T-helper 22 cell (primary cell): ENCODE results near the gene DNASE1L3.
A peak's percentile ranks its signal among the peaks of the same experiment; 100 is the strongest.

Experiments used
- DNase-seq: peaks from one replicate; pipeline ENCODE4 v3.0.0-alpha.2; 2020; ENCODE audit warnings: low read depth

The DNASE1L3 gene

DNA sequence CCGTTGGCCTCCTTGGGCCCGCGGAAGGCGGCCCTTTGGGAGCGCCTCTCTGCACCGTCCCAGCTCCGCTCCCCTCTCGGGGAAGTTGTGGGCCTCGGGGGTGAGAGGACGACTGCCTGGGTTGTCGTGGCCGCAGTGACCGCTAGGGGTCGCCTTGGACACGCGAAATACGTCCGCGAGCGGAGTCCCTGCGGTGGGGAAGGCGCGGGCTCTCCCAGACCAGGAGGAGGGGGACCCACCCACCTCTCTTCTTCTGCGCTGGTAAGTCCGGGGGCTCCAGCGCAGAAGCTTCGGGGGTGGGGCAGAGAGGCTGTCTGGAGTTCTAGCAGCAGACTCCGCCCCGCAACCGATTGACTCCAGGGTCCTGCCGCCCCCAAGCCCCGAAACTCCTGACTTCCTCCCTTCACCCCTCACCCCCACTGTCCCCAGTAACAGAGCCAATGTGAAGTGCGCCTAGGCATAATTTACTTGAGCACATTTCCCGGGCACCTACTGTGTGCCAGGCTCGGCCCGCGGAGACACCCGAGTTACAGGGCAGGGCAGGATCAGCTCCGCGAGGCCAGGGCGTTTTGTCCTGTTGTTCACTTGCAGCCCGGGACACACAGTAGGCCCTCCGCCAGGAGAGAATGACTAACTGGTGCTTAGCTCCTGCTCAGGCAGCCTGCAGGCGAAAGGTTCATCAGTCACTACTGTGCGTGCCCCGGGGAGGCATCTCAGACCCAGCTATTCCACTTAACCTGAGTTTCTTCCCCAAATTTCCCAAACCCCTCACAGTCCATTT is 32.8 kb downstream of the DNASE1L3 start:
- peak; percentile 62 for DNase-seq

DNA sequence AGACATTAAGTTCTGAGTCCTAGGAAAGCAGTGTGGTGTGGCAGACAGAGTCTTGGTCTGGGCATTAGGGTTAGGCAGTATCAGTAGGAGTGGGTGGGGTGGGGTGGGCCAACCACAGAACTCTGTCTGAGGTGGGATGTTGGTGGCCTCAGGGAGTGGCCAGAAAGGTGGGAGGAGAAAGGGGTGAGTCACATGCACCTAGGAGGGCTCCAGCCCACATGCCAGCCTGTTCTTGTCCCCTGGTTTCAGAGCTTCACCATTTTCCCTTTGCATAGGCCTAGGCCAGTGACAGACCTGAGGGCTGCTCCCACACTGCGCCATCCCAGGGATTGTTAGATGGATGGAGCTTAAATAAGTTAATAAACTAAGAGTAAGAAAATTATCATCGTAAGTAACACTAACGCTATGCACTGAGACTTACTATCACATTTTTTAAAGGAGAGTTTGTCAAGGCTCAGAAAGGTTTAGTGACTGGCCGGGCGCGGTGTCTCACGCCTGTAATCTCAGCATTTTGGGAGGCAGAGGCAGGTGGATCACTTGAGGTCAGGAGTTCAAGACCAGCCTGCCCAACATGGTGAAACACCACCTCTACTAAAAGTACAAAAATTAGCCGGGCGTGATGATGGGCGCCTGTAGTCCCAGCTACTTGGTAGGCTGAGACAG is 33.8 kb downstream of the DNASE1L3 start:
- DNase-seq, result no peak

DNA sequence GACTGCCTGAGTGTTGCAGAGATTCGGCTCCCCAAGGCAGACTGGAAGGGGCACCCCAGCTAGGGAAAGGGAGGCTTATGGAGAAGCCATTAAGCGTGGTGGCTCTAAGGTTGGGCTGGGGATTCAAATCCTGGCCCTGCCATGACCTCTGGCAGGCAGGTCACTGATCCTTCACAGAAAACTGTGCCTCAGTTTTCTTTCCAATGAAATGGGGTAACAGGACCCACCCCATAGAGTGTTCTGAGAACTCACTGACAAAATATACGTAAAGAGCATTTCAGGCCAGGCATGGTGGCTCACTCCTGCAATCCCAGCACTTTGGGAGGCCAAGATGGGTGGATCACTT is 34.6 kb downstream of the DNASE1L3 start:
- DNase-seq, result no peak

- DNase-seq, result no peak
These were observed 35.2 kb downstream of the DNASE1L3 start for GRCh38 chr3:58175437-58176184.

DNA sequence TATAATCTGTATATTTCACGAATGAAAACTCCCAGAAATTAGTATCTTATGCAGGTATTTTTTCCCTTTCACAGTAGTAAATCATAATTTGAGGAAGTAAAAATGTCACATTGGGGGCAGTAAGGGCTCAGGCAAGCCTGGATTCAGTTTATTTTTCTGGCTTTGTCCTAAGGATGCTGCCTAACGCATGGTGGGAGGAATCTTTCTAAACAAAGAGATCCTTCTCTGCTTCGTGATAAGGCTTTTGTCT is 35.7 kb downstream of the DNASE1L3 start:
- no peak for DNase-seq

DNA sequence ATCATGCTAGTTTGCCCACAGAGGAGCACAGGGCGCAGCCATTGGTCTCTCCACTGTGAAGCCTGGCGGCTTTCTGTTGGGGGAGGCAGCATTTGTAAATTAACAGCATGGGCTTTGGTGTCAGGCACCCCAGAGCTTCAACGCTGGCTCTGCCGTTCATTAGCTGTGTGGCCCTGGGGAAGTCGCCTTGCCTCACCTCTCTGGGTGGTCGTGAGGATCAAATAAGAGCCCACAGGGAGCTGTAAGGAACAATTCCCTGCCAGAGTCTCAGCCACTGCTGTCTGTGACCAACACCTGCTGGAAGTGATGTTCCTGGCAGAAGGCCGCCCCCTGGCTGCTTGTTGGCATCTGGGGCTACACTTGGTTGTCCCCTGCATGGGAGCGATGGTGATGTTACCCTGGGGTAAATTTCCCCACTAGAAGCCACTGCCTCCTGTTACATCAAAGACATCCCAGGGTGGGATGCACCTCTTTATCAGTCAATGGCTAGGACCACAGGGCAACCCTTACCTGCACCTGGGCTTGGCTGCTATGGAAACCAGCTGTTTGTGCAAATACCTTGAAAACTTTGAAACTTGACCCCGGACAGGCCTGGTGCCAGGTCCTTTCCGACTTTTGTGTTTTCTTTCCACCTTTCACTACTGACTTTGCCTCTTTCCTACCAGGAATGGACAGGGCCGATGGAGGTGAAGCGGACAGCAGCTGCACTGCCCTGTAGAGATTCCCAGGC is 36.9 kb downstream of the DNASE1L3 start:
- no peak for DNase-seq

GRCh38 chr3:58173029-58173668 is 37.6 kb downstream of the DNASE1L3 start:
- no peak for DNase-seq

- no peak for DNase-seq
These were observed 39.6 kb downstream of the DNASE1L3 start for GRCh38 chr3:58171126-58171525.

GRCh38 chr3:58170376-58170775 is 40.4 kb downstream of the DNASE1L3 start:
- DNase-seq, result no peak

DNA sequence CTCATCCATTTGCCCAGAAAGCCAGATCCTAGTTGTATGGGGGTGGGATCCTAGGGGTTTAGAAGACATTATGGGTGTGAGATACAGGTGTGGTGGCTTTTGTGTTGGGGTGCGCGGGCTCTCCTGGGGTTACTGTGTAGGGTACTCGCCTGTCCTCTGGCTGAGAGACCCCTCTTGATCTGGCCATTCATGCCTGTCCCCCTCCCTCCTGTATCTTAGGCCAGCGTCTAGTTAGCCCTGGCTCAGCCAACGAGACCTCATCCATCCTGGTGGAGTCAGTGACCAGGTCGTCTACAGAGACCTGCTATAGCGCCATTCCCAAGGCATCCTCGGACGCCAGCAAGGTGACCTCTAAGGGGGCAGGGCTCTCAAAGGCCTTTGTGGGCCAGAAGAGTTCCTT is 41.4 kb downstream of the DNASE1L3 start:
- DNase-seq, result no peak

DNA sequence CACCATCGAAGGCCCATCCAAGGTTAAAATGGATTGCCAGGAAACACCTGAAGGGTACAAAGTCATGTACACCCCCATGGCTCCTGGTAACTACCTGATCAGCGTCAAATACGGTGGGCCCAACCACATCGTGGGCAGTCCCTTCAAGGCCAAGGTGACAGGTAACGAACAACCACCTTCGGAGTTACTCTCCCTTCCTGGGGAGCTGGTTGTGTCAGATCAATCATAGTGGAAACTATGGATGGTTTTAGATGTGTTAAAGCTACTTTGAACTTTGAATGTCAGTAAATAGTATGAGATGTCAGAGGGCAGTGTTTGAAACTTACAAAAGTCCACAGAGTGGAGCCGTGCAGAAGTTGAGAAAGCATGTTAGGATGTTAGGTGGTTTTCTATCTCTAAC is 42.3 kb downstream of the DNASE1L3 start:
- DNase-seq, result no peak

- DNase-seq, result no peak
These were observed 43.1 kb downstream of the DNASE1L3 start for GRCh38 chr3:58167431-58168351.

DNA sequence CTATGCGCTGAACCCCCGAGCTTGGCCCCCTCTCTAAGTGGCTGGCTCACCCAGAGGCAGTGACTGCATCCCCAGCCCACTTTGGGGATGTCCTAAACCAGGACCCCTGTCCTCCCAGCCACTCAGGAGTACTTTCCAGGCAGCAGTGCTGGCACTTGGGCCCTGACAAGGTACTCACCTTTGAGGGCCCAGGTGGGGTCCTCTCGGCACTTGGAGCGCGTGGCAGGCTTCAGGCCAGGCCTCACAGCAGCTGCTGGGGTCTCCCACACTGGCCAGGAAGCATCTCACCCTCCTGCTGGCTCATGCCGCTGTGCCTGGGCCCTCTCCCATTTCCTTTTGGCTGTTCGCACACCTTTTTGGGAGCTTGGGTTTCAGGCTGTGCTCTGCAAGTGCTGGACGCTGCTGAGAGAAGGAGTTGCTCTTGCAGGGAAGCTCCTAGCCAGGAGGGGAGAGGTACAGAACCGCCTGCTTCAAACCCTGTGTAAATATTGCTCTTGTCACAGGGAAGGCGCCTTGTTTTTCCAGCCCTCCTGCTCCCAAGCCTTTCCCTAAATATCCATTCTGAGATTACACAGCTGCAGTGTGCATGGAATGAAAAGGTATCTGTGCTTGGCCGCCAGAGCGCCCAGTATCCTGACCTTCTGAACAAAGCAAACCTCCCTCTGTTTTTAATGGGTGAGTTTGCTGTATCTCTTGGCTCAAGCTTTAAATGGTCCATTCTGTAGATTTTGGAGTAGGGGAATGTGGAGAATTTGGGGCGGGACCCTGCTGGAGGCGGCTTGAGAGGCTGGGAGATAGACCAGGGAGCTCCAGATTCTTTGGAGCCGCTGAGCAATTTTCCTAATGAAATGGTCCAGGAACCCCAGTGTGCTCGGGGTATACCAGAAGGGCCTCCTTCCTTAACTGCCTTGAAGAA is 45.6 kb downstream of the DNASE1L3 start:
- no peak for DNase-seq

DNA sequence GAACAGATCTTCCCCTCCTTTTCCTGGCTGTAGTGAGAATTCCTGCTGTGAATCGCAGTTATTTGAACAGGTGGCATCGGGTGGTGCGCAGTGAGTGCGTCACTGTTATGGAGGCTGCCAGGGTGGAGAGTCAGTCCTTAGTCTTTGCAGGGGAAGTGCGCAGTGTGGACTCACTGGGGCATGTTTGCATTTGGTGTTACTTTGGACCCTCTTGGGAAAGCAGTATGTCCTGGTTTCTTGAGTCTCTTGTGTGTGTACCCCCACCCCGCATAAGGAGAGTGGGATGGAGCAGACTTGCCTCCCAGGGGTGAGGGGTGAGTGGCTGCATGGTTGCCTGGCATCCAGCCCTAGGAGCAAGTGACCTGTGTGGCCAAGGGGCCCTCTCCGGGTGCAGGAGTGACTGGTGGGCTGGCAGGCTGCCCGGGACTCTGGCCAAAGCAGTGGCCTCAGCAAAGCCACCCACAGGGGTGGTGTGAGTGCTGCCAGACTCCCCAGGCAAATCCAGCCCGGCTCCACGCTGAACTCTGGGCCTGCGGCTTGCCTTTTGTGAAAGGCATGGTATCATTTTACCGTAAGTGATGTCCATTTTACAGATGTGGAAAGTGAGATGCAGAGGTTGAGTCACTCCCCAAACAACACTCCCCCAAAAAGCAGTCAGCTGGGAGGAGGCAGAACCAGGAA is 46.4 kb downstream of the DNASE1L3 start:
- DNase-seq, result no peak

DNA sequence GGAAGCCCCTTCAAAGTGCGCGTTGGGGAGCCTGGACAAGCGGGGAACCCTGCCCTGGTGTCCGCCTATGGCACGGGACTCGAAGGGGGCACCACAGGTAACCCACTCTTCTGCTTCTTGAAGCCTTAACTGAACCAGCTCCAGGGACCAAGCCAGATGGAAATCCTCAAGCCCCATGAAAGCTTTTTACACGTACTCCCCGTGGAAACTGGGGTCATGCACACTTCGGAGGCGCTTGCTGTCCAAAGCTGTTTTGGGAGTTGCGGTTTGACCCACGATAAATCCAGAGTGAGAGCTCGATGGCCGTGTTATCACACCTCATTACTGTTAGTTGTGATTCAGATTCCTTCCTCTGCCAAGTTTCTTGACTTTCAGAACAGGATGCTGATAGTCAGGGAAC is 47.5 kb downstream of the DNASE1L3 start:
- no peak for DNase-seq

DNA sequence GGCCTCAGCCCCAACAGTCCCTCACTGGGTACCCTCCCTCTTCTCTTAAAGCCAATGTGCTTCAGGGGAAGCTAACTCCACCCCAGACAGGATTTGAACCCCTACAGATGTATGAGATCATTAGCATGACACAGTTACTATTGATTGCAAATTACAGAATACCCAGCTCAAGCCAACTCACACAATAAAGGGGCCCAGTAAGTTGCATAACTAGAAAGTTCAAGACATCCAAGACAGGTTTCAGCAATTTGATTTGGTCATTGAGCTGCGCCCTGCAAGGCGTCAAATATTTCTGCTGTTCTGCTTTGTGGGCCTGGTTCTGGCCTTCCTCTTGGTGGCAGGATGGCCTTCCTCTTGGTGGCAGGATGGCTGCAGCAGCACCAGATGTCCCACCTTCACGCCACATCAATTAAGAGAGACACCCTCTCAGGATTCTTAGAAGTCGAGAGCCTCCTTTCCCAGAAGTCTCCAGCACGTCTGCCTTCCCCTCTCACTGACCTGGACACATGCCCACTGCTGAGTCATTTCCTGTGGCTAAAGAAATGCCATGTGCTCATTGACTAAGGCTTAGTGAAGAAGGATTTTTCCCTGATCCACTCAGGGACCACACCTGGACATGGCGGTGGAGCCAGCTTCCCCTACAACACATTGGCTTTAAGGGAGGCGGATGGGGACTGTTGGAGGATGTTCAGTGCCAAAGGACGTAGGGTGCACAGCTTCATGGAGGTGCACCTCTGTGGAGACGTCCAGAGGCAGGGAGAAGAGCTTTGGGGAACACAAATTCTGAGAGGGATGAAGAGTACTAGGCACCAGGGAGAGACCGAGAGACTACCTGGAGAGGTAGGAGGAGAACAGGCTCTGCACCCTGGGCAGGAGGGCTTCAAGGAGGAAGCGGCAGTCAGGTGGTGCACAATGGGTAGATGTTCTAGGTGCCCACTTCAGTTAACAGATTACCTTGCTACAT is 49.1 kb downstream of the DNASE1L3 start:
- no peak for DNase-seq

- no peak for DNase-seq
These were observed 50.4 kb downstream of the DNASE1L3 start for GRCh38 chr3:58160399-58160798.

- no peak for DNase-seq
These were observed 52.2 kb downstream of the DNASE1L3 start for GRCh38 chr3:58158442-58159153.
